Measurements from ENCODE around the gene FAR2. TPM values are rescaled to one million over a fixed set of nuclear protein-coding genes. Genes with fewer than 3 reads are reported as not detected.

Gene FAR2
- total RNA-seq, 6 donors from 2014 or later, result 6.0 to 25.7 (median 15.9) TPM

DNA sequence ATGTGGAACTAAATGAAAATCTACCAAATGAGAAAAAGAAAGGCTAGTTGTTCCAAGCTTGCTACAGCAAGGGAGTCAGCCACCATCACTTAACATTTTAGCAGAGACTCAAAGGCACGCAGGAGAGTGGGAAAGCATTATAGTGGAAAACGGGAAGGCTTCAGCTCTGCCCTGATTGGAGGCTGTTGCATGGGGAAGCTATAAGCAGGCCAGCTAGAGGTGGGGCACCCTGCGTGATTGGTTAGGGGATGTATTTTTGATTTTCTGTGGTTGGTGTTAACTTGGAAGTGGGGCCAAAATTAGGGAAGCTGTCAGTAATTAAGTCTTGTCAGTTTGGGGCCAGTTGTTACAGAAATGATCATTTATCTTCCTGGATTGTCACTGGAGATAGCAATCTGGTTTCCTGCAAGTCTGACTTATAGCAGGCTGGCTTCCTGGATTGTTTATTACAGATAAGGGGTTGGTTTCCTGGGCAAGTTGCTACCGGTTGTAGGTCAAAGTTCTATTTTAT, 93.9 kb downstream of the FAR2 start:
- DNase-seq, result peak in 1 of 2 donors; percentile 44
- Histone ChIP-seq H3K36me3 (no peaks in the 10 kb centered on the region), H3K27ac (peak overlapping the region; percentile 74 to 85 (median 78)), H3K9me3 (no peaks in the 10 kb centered on the region), H3K27me3 (no peaks in the 10 kb centered on the region), H3K4me1 (peaks cover 15 to 35% (median 28%) of the 10 kb centered on the region in 4 donors), H3K4me3 (no peak overlapping the region)
- ATAC-seq (ENCODE audit: low FRiP score in 2 of 2), result peak; percentile 76 to 77
- 41 to 44% methylated on average over 4 of the region's 4 CpGs for WGBS, 2 donors
- TF ChIP-seq EP300 (IDR thresholded peaks at IDR 0.05), result peak in 1 of 4 donors; percentile 20
- TF ChIP-seq POLR2A (IDR thresholded peaks at IDR 0.05), result no peak

GRCh38 chr12:29244159-29244765, 95.2 kb downstream of the FAR2 start:
- H3K27me3 ChIP-seq, result no peaks in the 10 kb centered on the region
- H3K9me3 ChIP-seq, result no peaks in the 10 kb centered on the region
- no peak overlapping the region for H3K4me3 ChIP-seq
- no peak overlapping the region for H3K27ac ChIP-seq
- ATAC-seq (ENCODE audit: low FRiP score in 2 of 2), result no peak
- H3K36me3 ChIP-seq, result no peaks in the 10 kb centered on the region
- TF ChIP-seq POLR2A (IDR thresholded peaks at IDR 0.05) (no peak), EP300 (IDR thresholded peaks at IDR 0.05) (no peak), CTCF (IDR thresholded peaks at IDR 0.05) (no peak), POLR2AphosphoS5 (IDR thresholded peaks at IDR 0.05) (no peak)
- H3K4me1 ChIP-seq, result peaks cover 15 to 35% (median 28%) of the 10 kb centered on the region in 4 donors
- no peak for DNase-seq
- 95 to 97% methylated on average over 3 of the region's 3 CpGs for WGBS, 2 donors

- no peak overlapping the region for H3K4me3 ChIP-seq
- H3K27ac ChIP-seq, result no peak overlapping the region
- no peak for TF ChIP-seq EP300 (IDR thresholded peaks at IDR 0.05)
- no peak for TF ChIP-seq POLR2A (IDR thresholded peaks at IDR 0.05)
- no peak for TF ChIP-seq POLR2AphosphoS5 (IDR thresholded peaks at IDR 0.05)
- no peak for TF ChIP-seq CTCF (IDR thresholded peaks at IDR 0.05)
- H3K9me3 ChIP-seq, result no peaks in the 10 kb centered on the region
- peaks cover 15 to 35% (median 28%) of the 10 kb centered on the region in 4 donors for H3K4me1 ChIP-seq
- WGBS, 2 donors, result 92 to 95% methylated on average over 3 of the region's 3 CpGs
- ATAC-seq (ENCODE audit: low FRiP score in 2 of 2) (no peak), DNase-seq (no peak)
- no peaks in the 10 kb centered on the region for H3K36me3 ChIP-seq
- no peaks in the 10 kb centered on the region for H3K27me3 ChIP-seq
Measured at GRCh38 chr12:29245246-29245645, 96.2 kb downstream of the FAR2 start.

DNA sequence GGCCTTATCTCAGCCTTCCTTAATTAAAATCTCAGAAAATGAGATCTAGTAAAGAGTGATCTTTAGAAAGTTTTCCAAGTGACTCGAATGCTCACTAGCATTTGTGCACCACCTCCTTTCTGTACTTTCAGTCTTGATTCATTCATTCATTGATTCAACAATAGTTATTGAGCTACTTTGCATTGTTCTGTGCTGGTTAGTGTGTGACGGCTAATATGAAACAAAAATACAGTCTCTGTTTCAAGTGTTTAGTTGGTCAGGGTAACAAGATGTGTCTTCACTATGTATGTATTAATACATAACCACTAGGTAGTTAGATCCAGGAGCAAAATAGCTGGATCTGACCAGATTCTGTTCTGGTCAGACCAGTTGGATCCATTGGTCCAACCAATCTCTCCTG, 100.9 kb downstream of the FAR2 start:
- WGBS, 2 donors, result 92 to 93% methylated on average over 2 of the region's 2 CpGs
- ATAC-seq (ENCODE audit: low FRiP score in 2 of 2) (no peak), DNase-seq (no peak)
- no peaks in the 10 kb centered on the region for H3K36me3 ChIP-seq
- no peaks in the 10 kb centered on the region for H3K4me1 ChIP-seq
- no peaks in the 10 kb centered on the region for H3K27me3 ChIP-seq
- H3K4me3 ChIP-seq, result no peak overlapping the region
- no peaks in the 10 kb centered on the region for H3K9me3 ChIP-seq
- TF ChIP-seq CTCF (IDR thresholded peaks at IDR 0.05), result no peak
- no peak for TF ChIP-seq POLR2A (IDR thresholded peaks at IDR 0.05)
- TF ChIP-seq EP300 (IDR thresholded peaks at IDR 0.05), result no peak
- no peak for TF ChIP-seq POLR2AphosphoS5 (IDR thresholded peaks at IDR 0.05)
- no peak overlapping the region for H3K27ac ChIP-seq

DNA sequence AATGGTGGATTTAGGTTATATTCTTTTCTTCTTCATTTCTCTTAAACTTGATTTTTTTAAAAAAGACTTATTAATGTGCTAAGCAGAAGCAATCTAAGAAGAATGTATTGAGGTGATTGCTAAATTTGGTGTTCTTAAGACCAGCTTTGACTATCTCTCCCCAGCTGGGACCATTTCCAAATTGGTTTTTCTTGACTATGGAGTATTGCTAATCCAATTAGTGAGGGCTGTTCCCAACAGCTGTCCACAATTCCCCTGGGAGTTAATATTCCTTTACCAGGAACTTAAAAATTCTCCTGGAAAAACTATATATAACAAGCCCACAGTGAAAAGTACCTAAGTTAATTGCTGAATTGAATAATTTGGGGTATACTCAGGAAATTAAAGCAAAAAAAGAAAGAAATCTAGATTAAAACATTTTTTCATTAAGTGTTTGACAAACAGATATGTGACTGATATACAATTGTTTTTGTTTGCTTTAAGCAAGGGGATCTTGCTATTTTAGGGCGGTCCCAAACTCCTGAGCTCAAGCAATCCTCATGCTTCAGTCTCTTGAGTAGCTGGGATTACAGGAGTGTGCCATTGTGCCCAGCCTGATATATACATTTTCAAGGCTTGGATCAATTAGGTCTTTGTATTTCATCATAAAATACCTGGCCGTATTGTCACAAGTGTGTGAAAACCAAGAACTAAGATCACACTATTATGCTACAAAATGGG, 105.0 kb downstream of the FAR2 start:
- DNase-seq (no peak), ATAC-seq (ENCODE audit: low FRiP score in 2 of 2) (no peak)
- Histone ChIP-seq H3K27me3 (no peaks in the 10 kb centered on the region), H3K4me1 (peaks cover 0 to 4% (median 1%) of the 10 kb centered on the region in 4 donors), H3K36me3 (no peaks in the 10 kb centered on the region), H3K27ac (no peak overlapping the region), H3K9me3 (no peaks in the 10 kb centered on the region), H3K4me3 (no peak overlapping the region)
- TF ChIP-seq CTCF (IDR thresholded peaks at IDR 0.05) (no peak), POLR2AphosphoS5 (IDR thresholded peaks at IDR 0.05) (no peak), POLR2A (IDR thresholded peaks at IDR 0.05) (no peak), EP300 (IDR thresholded peaks at IDR 0.05) (no peak)
- WGBS, 2 donors, result 92 to 96% methylated on average over 2 of the region's 2 CpGs

Measured in upper lobe of left lung (tissue), 6 donors.